Kidney tubule cell (primary cell): ENCODE results near the gene PRKCE.

Experiments
- DNase-seq: peaks from one replicate; pipeline ENCODE4 v3.0.0-alpha.2; 2018; ENCODE audit warnings: low spot score

The PRKCE gene

DNA sequence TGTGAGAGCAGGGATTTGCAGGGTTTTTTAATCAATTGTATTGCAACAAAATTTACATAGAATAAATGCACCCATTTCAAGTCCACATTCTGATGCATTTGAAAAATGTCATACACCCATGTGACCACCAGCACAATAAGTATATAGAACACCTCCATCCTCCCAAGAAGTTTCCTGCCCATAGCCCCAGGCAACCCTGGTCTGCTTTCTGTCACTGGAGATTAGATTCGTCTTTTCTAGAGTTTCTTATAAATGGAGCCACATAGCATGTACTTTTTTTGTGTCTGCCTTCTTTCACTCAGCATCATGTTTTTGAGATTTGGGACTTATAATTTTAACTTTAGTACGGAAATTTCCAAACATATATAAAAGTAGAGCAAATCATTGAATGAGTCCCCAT is 518.6 kb downstream of the PRKCE start:
- DNase-seq: no peak

DNA sequence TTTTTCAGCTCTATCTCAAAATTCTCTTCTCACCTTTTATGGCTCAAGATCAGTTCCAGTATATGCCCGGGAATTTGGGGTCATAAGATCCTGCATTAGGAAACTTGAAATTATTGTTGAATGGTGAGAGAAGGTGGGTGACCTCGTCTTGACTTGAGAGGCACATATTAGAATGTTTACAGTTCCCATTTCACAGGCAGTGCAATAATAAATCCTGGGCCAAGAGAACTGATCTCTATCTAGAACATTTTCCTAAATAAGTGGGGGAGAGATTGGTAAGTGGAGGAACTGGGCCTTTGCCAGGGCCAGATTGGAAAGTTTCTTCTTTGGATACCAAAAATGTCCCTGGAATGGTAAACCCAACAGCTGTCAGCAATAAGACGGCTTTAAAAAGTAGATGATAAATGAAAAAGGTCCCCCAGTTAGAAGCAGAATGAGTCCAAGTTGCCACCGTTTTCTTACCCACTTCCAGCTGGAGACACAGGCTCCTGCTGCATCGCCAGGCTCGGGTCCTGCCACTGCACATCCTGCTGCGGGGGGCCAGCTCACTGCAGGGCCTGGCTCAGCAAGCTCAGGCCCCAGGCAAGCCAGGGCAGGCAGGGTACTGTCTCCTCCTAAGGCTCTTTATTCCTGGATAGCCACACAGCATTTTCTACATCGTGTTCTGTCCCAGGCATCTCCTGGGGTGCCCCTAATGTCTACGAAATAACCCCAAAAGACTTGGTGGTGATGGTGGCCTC is 519.3 kb downstream of the PRKCE start:
- DNase-seq: no peak

DNA sequence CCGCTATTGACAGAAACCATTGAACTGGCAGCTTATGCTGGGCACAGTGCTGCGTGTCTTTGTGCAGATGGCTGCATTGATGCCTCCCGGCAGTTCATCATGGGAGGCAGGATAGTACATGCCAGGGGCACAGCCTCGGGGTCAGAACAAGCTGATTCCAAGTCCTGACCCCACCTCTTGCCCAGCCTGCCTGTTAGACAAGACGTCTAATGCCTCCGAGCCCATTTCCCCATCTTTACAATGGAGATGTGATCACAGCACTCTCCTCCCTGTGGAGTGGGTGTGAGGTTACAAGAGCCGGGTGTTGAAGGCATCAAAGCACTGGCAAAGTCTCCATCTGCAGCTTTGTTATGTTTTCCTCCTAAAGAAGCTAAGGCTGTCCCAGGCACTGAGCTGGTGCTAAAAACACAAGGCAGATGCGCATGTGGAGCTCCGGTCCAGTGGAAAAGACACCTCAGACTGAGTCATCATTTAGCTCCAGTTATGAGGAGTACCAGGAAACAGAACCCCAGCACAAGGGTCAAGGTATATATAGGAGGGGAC is 520.0 kb downstream of the PRKCE start:
- DNase-seq: peak; percentile 69

DNA sequence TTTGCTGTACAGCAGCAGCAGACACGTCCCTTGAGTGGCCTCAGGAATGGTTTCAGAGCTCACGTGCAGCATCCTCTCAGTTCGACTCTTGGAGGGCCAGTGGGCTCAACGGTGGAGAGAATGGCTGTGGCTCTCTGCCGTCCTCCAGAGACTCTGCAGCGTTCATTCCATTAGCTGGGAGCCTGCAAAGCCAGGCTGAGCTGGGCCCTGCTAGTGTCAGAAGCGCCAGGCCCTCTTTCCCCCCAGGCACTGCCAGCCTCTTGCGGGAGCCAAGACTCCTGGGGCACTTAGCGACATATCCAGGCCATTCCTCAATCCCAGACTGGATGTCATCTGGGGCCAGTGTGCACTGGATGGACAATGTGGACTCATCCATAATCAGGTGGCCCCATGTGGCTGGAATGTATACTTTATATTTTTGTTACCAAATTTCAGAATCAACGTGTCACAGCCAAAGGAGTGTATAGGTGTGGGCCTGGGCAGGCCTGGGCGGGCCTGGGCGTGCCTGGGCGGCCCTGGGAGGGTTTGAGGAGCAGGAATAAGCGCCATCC is 520.6 kb downstream of the PRKCE start:
- DNase-seq: peak; percentile 9

DNA sequence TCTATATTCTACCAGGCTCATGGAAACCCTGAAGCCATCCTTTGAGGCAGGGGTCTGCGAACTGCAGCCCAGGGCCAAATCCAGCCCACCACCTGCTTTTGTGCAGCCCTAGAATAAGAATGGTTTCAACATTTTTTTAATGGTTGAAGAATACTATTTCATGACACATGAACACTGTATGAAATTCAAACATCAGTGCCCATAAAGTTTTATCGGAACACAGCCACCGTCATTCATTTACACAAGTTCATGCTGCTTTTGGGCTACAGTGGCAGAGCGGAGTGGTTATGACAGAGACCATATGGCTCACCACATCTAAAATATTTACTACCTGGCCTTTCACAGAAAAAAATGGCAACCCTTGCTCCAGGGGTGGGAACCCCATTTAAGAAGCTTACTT is 521.6 kb downstream of the PRKCE start:
- DNase-seq: no peak

DNA sequence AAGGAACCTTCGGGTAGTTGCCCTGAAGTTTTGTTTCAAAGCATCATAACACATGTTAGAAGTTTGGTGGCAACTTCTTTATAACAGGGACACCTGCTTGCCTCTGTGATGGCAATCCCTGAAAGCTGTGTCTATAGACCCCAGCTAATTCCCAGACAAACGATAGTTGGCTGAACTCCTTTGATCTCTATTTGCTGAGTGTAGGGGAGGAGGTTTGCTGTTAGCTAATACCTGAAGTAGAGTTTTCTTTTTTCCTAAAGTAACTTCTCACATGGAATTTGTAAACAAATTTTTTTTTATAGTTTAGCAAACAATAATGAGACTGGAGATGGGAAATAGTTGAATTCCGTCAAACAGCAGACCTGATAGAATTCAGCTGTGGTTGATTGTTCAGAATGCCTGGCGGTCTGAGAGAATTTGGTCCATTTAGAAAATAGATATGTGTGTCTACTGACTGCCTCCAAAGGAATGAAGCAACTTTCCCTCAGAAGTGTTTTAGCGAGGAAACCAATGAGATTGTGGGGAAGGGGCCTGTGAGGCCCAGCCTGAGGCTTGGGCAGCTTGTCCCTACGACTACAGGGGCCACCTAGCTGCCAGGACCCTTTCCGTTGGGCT is 522.3 kb downstream of the PRKCE start:
- no peak for DNase-seq

DNA sequence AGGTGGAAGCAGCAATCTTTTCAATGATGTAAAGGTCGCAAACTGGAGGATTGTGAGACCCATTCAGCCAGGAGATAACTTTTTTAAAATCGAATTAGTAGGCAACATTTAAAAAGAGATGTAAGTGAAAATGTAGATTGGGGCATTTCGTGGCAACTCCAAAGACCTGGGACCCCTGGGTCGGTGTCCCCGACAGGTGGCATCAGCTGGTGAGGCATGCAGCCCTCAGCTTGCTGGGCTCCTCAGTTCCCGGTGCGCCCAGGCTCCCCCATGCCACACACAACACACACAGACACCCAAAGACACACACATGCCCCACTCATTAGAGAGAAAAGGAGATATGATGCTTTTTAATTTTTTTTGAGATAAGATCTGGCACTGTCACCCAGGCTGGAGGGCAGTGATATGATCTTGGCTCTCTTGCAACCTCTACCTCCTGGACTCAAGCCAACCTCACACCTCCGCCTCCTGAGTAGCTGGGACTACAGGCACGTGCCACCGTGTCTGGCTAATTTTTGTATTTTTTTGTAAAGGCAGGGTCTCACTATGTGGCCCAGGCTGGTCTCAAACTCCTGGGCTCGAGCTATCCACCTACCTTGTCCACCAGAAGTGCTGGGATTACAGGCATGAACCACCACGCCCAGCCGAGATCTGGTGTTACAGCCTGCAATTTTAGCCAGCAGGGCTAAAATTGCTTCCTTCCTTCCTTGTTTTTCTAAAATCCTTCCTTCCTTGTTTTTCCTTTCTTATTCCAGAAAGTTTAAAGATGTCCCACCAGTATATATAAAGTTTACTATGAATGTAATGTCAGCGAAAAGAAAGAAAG is 523.1 kb downstream of the PRKCE start:
- DNase-seq: no peak

DNA sequence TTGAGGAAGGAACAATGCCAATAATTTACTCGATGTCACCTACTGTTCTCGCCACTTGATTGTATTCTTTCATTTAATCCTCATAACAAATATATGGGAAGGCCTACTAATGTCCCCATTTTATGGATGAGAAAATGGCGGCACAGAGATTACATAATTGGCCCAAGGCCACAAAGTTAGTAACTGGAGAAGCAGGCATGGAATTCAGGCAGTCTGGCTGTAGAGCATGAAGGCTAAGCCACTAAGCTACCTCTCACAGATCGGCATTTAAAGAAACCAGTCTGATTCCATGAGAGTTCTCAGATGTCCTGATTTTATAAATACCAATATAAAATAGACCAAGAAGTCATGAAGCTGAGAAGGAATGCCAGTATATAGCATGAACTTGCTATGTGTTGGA is 523.9 kb downstream of the PRKCE start:
- DNase-seq: peak; percentile 26

DNA sequence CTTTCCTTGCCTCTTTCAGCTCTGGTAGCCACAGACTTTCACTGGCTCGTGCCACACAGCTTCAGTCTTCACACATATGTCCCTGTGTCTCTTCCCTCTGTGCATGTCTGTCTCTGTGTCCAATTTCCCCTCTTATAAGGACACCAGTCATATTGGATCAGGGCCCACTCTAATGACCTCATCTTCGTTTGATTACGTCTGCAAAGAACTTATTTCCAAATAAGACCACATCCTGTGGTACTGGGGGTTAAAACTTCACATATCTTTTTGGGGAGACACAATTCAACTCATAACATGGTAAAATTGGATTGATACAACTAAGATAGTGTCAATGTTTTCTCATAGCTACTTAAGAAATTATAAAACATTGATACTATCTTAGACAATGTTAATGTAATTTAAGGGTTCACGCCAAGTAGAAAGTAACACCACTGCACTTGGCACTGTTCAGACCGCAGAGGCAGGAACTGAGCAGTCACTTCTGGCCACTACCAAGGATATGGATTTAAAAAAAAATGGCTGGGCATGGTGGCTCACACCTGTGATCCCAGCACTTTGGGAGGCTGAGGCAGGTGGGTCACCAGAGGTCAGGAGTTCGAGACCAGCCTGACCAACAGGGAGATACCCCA is 526.1 kb downstream of the PRKCE start:
- DNase-seq: no peak

DNA sequence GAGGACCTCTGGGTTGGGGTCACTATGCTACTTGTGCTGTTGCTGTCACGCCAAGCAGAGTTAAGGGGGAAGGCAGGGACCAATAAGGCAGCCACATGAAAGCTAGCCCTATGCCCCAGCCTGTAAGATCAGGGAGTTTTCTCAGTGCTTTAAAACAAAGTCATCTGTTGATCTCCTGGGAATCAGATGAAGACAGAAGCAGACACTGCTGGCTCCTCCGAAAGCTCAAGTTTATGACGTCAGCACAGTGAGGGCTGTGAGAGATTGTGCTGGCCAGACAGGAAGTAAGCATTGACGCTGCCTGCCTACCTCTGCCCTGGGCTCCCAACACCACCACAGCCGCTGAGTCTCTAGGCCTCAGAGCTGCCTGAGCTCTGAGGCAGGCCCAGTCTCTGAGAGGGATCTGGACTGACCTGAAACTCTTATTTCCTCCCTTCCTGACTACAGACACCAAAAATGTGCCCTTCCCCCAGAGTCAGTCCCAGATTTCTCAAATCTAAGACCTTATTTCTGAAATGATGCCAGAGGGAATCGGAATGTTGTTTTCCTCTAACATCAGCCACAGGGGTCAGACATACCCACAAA is 527.7 kb downstream of the PRKCE start:
- DNase-seq: peak; percentile 49

DNA sequence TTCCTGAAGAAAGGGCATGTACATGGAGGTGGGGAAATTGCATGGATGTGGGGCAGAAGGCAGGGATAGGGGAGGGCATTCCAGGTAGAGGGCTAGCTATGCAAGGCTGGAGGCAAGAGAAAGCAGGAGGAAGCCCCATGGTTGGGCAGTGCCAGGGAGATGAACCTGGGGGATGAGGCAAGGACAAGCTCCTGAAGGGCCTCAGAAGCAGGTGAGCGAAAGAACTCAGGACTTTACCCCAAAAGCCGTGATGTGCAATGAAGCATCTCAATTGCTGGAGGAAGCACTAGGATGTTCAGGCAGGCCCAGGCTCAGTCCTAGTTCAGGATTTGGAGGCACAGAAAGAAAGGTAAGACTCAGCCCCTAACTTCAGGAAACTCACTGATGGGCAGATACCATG is 528.7 kb downstream of the PRKCE start:
- no peak for DNase-seq

DNA sequence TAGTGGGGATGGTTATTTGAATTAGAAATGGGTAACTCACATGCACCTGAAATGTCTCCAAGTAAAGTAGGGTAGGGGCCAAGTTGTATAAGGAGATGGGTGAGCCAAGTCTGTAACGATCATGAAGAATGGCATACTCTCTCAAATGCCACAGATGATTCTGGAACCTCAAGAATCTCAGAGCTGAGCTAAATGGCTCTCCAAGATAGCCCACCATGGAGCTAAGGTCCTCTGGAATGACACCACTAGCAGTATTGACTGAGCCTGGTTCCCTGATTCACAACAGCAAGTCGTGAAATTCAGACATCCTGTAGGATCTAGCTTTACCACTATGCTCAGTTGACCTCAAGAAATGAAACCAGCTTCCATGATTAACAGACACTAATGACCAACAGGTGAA is 529.8 kb downstream of the PRKCE start:
- DNase-seq: no peak

DNA sequence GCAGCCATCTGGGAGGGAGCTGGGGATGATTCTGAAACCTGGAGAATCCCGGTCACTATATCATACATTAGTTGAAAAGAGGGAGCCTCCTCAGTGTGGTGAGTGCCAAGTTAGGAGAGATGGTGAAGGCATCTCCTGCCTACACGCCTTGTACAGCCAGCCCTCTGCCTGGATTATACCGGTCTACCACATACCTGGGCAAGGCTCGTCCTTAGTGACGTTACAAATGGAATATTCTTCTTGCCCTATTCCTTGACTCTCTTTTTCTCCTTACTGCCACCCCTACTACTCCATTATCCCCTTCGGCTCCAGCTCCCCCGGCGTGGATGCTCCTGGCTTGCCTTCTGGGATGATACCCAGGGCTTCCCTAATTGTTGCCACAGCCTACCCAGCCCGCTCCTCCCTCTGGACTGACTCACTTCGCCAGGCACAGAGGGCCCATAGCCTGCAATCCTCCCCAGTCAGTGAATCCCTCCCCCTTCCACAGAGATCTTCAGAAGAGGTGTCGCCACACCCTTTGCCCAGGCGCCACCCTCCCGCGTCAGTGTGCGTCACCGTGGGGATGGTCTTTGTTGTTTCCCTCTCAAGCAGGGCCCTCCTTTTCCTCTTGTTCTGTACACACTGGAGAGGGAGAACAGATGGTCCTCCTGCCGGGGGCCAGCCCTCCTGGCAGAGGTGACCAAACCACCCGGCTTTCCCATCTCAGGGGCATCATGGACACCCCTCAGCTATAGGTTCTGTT is 530.5 kb downstream of the PRKCE start:
- no peak for DNase-seq

DNA sequence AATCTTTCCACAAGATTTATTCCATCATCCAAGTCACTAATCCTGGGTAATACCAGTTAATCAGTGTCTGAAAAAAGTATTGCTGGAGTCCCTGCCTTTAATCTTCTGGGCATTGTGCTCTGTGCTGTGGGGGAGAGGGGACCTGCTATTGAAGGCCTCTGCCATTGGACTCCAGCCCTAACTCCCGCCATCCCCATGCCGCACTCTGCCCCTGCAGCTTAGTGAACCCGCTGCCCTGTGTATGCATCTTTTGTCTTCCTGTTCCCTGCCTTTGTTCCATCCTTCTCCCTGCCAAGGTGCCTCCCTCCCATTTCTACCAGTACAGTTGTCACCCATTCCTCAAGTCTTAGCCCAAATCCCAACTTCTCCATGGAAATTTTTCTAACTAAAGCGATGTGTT is 532.0 kb downstream of the PRKCE start:
- DNase-seq: no peak

DNA sequence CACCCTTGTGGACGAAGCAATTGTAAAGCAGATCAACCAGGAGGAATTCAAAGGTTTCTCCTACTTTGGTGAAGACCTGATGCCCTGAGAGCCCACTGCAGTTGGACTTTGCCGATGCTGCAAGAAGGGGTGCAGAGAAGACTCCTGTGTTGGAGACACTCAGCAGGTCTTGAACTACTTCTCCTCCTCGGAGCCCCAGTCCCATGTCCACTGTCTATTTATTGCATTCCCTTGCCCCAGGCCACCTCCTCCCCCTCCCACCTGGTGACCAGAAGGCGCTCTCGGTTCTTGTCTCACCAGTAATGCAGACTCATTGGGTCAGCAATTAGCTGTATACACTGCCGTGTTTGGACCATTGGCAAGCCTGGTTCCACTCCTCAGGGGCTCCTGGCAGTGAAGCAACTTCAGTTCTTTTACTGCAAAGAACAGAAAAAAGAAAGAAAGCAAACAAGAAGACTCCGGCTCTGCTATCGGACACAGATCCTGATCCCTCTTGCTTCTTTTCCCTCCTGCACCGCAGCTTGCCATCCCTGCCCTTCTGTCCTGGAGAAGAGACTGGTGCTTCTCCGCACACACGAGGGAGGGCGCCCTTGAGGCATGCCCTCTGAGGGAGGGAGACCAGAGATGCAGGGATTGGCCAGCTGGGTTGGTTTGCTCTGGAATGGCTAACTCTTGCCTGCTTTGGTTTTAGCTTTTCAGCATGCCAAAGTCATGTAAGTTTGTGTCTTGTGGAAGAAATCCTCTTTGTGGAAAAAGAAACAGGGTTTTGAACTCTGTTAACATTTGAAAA is 533.5 kb downstream of the PRKCE start:
- no peak for DNase-seq

DNA sequence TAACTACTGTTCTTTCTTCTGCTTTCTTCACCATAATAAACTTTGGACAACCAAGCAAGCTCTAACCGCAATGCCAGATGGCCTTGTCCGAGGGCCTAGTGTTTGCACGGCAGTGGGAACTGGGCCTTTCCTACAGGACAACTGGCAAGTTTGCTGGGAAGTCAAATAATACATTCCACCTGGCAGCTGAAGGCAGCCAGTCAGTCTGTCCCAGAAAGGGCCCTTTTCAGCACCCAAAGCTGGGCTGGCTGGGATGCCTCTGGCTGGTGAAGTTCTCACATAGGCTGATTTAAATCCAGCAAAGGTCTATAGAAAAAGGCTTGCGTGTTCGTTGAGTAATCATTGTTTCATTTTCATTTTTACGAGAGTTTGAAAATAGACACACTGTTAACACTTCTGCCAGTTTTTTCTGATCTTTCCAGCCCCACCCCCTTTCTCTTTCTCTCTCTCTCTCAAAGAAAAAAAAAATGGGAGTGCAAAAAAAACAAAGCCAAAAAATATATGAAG is 535.7 kb downstream of the PRKCE start:
- no peak for DNase-seq

DNA sequence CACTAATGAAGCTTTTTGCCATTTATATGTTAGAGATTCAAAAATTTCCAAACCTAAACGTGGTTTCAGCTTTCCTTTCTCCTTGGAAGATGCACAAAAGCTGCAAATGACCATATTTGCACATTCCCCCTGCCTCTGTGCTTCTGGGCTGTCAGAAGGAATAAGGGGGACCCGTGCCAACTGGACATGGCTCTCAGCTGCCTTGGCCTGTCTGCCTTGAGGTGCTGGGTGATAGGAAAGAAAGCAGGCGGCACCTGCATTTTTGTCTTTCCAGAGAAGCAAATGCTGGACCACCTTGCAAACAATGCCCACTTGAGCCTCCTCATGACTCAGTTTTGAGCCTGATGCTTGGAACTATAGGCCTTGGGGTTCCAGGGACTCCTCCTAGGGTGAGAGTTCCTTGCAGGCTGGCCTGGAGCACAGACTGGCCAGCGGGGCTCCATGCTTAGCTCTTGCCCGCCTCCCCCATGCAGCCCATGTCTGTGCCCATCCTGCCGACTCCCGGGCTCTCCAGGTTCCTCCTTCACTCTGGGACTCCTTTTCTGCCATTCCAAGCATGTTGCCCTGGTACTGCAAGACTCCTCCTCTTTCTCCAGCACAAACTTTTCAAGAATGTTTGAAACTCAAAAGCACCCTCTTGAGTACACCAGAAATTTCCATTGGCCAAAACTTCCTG is 536.7 kb downstream of the PRKCE start:
- DNase-seq: no peak

DNA sequence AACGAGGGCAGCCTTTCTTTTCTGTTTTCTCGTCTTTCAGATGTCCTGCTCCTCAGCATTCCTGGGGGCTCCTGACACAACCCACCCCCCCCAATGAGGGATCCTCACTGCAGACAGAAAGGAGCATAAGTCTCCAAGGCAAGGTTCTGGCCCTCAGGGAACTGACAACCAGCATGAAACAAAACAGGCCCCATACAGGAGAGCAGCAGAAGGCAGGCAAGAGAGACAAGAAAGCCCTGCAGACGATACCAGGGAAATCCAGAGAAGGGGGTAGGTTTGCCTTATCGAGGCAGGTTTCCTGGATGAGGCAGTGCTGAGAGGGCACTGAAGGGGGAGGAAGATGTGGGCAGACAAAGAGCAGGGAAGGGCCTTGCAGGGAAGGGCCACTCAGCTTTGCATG is 541.9 kb downstream of the PRKCE start:
- no peak for DNase-seq

DNA sequence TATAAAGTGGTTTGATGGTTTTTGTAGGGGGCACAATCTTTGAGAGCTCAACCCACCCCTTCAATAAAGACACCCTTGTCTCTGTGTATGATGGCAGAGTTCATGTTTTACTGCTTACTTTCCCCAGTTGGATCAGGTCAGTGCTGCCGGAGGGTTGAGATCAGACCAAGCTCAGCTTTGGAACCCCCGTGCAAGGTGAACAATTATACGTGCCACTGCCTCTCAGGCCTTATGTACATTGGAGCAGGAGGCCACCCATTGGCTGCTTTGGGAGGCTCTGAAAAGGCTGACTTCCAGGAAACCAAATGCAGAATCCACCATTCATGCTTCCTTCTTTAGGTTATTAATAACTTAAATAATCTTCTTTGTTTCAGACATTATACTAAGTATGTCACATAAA is 542.4 kb downstream of the PRKCE start:
- DNase-seq: no peak
